DND-41 (cell line): ENCODE results near the gene ZNF205.

Experiments used
- ATAC-seq: fragments of 200-7000 bp; cut with Tn5 transposase; 3 replicates; pipeline ENCODE4 v1.9.1; 2021; ENCODE audit warnings: low read depth; ENCODE audit not compliant: insufficient read depth
- DNase-seq: peaks from one replicate; pipeline ENCODE4 v3.0.0-alpha.2; 2020
- H2AFZ ChIP-seq: 2 replicates; pipeline ENCODE4 v1.6.0; 2012; ENCODE audit warnings: low read depth, low read length
- H3K27ac ChIP-seq: 2 replicates; pipeline ENCODE4 v1.5.1; 2012; ENCODE audit warnings: low read length, inconsistent platforms
- H3K27me3 ChIP-seq: fragments of 200-600 bp; sonication (generic); 2 replicates; pipeline ENCODE4 v1.6.0; 2012; ENCODE audit warnings: low read length, mild to moderate bottlenecking, inconsistent platforms; ENCODE audit not compliant: insufficient read depth, poor library complexity
- H3K36me3 ChIP-seq: 2 replicates; pipeline ENCODE4 v1.5.1; 2012; ENCODE audit warnings: low read length, inconsistent platforms; ENCODE audit not compliant: insufficient read depth
- H3K4me1 ChIP-seq: 2 replicates; pipeline ENCODE4 v1.5.1; 2012; ENCODE audit warnings: mild to moderate bottlenecking, low read length; ENCODE audit not compliant: insufficient read depth
- H3K4me2 ChIP-seq: 2 replicates; pipeline ENCODE4 v1.6.0; 2012; ENCODE audit warnings: mild to moderate bottlenecking, moderate library complexity, low read length, inconsistent platforms; ENCODE audit not compliant: insufficient read depth
- H3K4me3 ChIP-seq, 2 experiments: fragments of 200-600 bp in 1 of 2; shearing (Covaris generic) in 1 of 2; 2 replicates each; pipeline ENCODE4 v1.5.1; 2012 to 2016; ENCODE audit warnings: inconsistent platforms in 2 of 2, low read length in 2 of 2, mild to moderate bottlenecking in 2 of 2, low read depth in 1 of 2, moderate library complexity in 1 of 2
- H3K79me2 ChIP-seq: 2 replicates; pipeline ENCODE4 v1.6.0; 2012; ENCODE audit warnings: low read length, inconsistent platforms; ENCODE audit not compliant: insufficient read depth
- H3K9ac ChIP-seq: 2 replicates; pipeline ENCODE4 v1.6.0; 2012; ENCODE audit warnings: low read depth, mild to moderate bottlenecking, inconsistent platforms, low read length, moderate library complexity
- H3K9me3 ChIP-seq: 2 replicates; pipeline ENCODE4 v1.5.1; 2012; ENCODE audit warnings: low read length, moderate library complexity, mild to moderate bottlenecking, inconsistent platforms; ENCODE audit not compliant: insufficient read depth, severe bottlenecking
- H4K20me1 ChIP-seq: 2 replicates; pipeline ENCODE4 v1.6.0; 2012; ENCODE audit warnings: low read length; ENCODE audit not compliant: insufficient read depth
- CTCF ChIP-seq: IDR thresholded peaks from 2 replicates; pipeline ENCODE4 v1.5.1; 2012; ENCODE audit warnings: borderline replicate concordance, low read length, moderate library complexity, mild to moderate bottlenecking; ENCODE audit not compliant: poor library complexity, severe bottlenecking; ENCODE audit errors: extremely low read depth
- EZH2 ChIP-seq: IDR thresholded peaks from 3 replicates; pipeline ENCODE4 v1.6.1; 2012; ENCODE audit warnings: borderline replicate concordance, low read depth, mild to moderate bottlenecking, moderate library complexity, low read length, inconsistent platforms; ENCODE audit not compliant: severe bottlenecking

ZNF205 gene

GRCh38 chr16:3113765-3114479 is 1.5 kb downstream of the ZNF205 start:
- ATAC-seq: no peak
- H3K9ac ChIP-seq: no peak overlapping the region

GRCh38 chr16:3115003-3115402 is 2.6 kb downstream of the ZNF205 start:
- no peak overlapping the region for H3K27ac ChIP-seq
- no peaks in the 10 kb centered on the region for H3K36me3 ChIP-seq
- no peak for DNase-seq
- no peak overlapping the region for H2AFZ ChIP-seq
- no peaks in the 10 kb centered on the region for H3K27me3 ChIP-seq
- H3K9ac ChIP-seq: no peak overlapping the region
- H3K79me2 ChIP-seq: no peaks in the 10 kb centered on the region
- H3K4me2 ChIP-seq: no peak overlapping the region
- TF ChIP-seq EZH2: no peak
- TF ChIP-seq CTCF: no peak
- no peaks in the 10 kb centered on the region for H3K9me3 ChIP-seq
- no peak for ATAC-seq
- no peaks in the 10 kb centered on the region for H3K4me1 ChIP-seq
- no peak overlapping the region for H3K4me3 ChIP-seq
- H4K20me1 ChIP-seq: no peaks in the 10 kb centered on the region

More at GRCh38 chr16:3113765-3114479, 1.5 kb downstream of the ZNF205 start:
- Histone ChIP-seq H3K4me1 (no peaks in the 10 kb centered on the region), H3K36me3 (no peaks in the 10 kb centered on the region), H2AFZ (no peak overlapping the region), H3K27ac (no peak overlapping the region), H3K4me3 (no peak overlapping the region), H3K79me2 (no peaks in the 10 kb centered on the region), H3K9me3 (no peaks in the 10 kb centered on the region), H3K4me2 (no peak overlapping the region), H4K20me1 (no peaks in the 10 kb centered on the region), H3K27me3 (no peaks in the 10 kb centered on the region)
- DNase-seq: no peak
- TF ChIP-seq CTCF: peak; percentile 33
- TF ChIP-seq EZH2: no peak

GRCh38 chr16:3115561-3115960 is 3.2 kb downstream of the ZNF205 start:
- no peak for DNase-seq
- Histone ChIP-seq H3K9ac (no peak overlapping the region), H3K79me2 (no peaks in the 10 kb centered on the region), H4K20me1 (no peaks in the 10 kb centered on the region), H3K9me3 (no peaks in the 10 kb centered on the region), H2AFZ (no peak overlapping the region), H3K27ac (no peak overlapping the region), H3K4me3 (no peak overlapping the region), H3K27me3 (no peaks in the 10 kb centered on the region), H3K4me1 (no peaks in the 10 kb centered on the region), H3K36me3 (no peaks in the 10 kb centered on the region), H3K4me2 (no peak overlapping the region)
- no peak for ATAC-seq
- no peak for TF ChIP-seq CTCF
- no peak for TF ChIP-seq EZH2

- H3K4me3 ChIP-seq: no peak overlapping the region
- no peaks in the 10 kb centered on the region for H3K9me3 ChIP-seq
- no peak overlapping the region for H3K4me2 ChIP-seq
- no peak for TF ChIP-seq EZH2
- TF ChIP-seq CTCF: no peak
- H3K9ac ChIP-seq: no peak overlapping the region
- no peak for DNase-seq
- H3K79me2 ChIP-seq: no peaks in the 10 kb centered on the region
- H2AFZ ChIP-seq: no peak overlapping the region
- no peak for ATAC-seq
- no peaks in the 10 kb centered on the region for H3K27me3 ChIP-seq
- H4K20me1 ChIP-seq: no peaks in the 10 kb centered on the region
- peaks cover 5% of the 10 kb centered on the region for H3K4me1 ChIP-seq
- H3K36me3 ChIP-seq: no peaks in the 10 kb centered on the region
- no peak overlapping the region for H3K27ac ChIP-seq
Observed at GRCh38 chr16:3118204-3118790, 5.9 kb downstream of the ZNF205 start.
